Upper lobe of left lung (tissue), 6 donors: Measurements from ENCODE around the gene NINJ2. TPM values are rescaled to one million over a fixed set of nuclear protein-coding genes. Genes with fewer than 3 reads are reported as not detected.

Experiments used
- ATAC-seq, 2 donors: fragments of 200-7000 bp; cut with Tn5 transposase; one replicate each; pipeline ENCODE4 v1.9.1; 2022; ENCODE audit warnings: mild to moderate bottlenecking in 2 of 2, moderate library complexity in 2 of 2; ENCODE audit not compliant: low FRiP score in 2 of 2
- DNase-seq, 2 donors: peaks; one replicate each; pipeline ENCODE4 v3.0.0-alpha.2; 2019 to 2020
- H3K27ac ChIP-seq, 4 donors: fragments of 200-600 bp; sonication (generic); one replicate each; pipeline ENCODE4 v1.5.1; 2016 to 2019
- H3K27me3 ChIP-seq, 4 donors: fragments of 200-600 bp; sonication (generic); one replicate each; pipeline ENCODE4 v1.5.1; 2017 to 2019
- H3K36me3 ChIP-seq, 4 donors: fragments of 200-600 bp; sonication (generic); one replicate each; pipeline ENCODE4 v1.5.1; 2016 to 2019
- H3K4me1 ChIP-seq, 4 donors: fragments of 200-600 bp; sonication (generic); one replicate each; pipeline ENCODE4 v1.5.1; 2018 to 2019
- H3K4me3 ChIP-seq, 4 donors: fragments of 200-600 bp; sonication (generic); one replicate each; pipeline ENCODE4 v1.5.1; 2017 to 2019; ENCODE audit warnings: mild to moderate bottlenecking in 2 of 4, moderate library complexity in 1 of 4
- H3K9me3 ChIP-seq, 4 donors: fragments of 200-600 bp; sonication (generic); one replicate each; pipeline ENCODE4 v1.5.1; 2018 to 2019
- CTCF ChIP-seq, 6 experiments: fragments of 450-650 bp in 4 of 6; fragments of 200-600 bp in 2 of 6; sonication (generic) in 2 of 6; IDR thresholded peaks; one replicate each; pipeline ENCODE4 v1.5.1; 2016 to 2019; ENCODE audit warnings: antibody characterized with exemption in 6 of 6
- EP300 ChIP-seq, 4 donors: sonication (generic); formaldehyde crosslinking; IDR thresholded peaks; one replicate each; pipeline ENCODE4 v1.5.1; 2017; ENCODE audit warnings: antibody characterized with exemption in 4 of 4, control low read depth in 2 of 4
- POLR2A ChIP-seq, 4 donors: fragments of 450-650 bp; IDR thresholded peaks; one replicate each; pipeline ENCODE4 v1.5.1; 2016 to 2017; ENCODE audit warnings: antibody characterized with exemption in 4 of 4, mild to moderate bottlenecking in 2 of 4
- POLR2AphosphoS5 ChIP-seq, 2 donors: sonication (generic); formaldehyde crosslinking; IDR thresholded peaks; one replicate each; pipeline ENCODE4 v1.5.1; 2017; ENCODE audit warnings: antibody characterized with exemption in 2 of 2
- WGBS, 2 donors: methylation state at CpG; one replicate each; pipeline ENCODE4 v1.1.5; 2017 to 2018; 5-methylcytosine and 5-hydroxymethylcytosine counted together
- total RNA-seq, 6 donors: library from RNA; depleted of rRNA in 4 of 6; stranded (reverse); fragments of >200 nt in 4 of 6; gene quantifications; one replicate each; pipeline versions ENCODE4 v1.1.0 to v1.2.1, GENCODE V29; 2016 to 2021
- donor health status: DM: no; HTN: no; CAD: no; lungs with moderate emphysema.
- donor health status: DM: no; HTN: yes; CAD: no; lungs with severe emphysema.

Gene NINJ2
- total RNA-seq, 6 donors from 2014 or later = 15.6 to 73.3 (median 36.2) TPM

GRCh38 chr12:568486-568885 is 94.8 kb downstream of the NINJ2 start:
- Histone ChIP-seq H3K27ac (no peak overlapping the region), H3K4me1 (peaks cover 4 to 27% (median 21%) of the 10 kb centered on the region in 4 donors), H3K9me3 (no peaks in the 10 kb centered on the region), H3K4me3 (no peak overlapping the region), H3K36me3 (no peaks in the 10 kb centered on the region), H3K27me3 (no peaks in the 10 kb centered on the region)
- ATAC-seq (no peak), DNase-seq (no peak)
- no peak for TF ChIP-seq POLR2A (IDR thresholded peaks at IDR 0.05)
- TF ChIP-seq POLR2AphosphoS5 (IDR thresholded peaks at IDR 0.05) = no peak
- TF ChIP-seq CTCF (IDR thresholded peaks at IDR 0.05) = no peak
- WGBS, 2 donors = 79 to 83% methylated on average over 6 of the region's 6 CpGs

- no peaks in the 10 kb centered on the region for H3K9me3 ChIP-seq
- no peaks in the 10 kb centered on the region for H3K36me3 ChIP-seq
- no peak for ATAC-seq
- H3K27me3 ChIP-seq = no peaks in the 10 kb centered on the region
- H3K4me3 ChIP-seq = no peak overlapping the region
- H3K27ac ChIP-seq = no peak overlapping the region
- DNase-seq = no peak
- peaks cover 11 to 35% (median 26%) of the 10 kb centered on the region in 4 donors for H3K4me1 ChIP-seq
- TF ChIP-seq POLR2AphosphoS5 (IDR thresholded peaks at IDR 0.05) = no peak
- TF ChIP-seq EP300 (IDR thresholded peaks at IDR 0.05) = no peak
- TF ChIP-seq POLR2A (IDR thresholded peaks at IDR 0.05) = no peak
- TF ChIP-seq CTCF (IDR thresholded peaks at IDR 0.05) = no peak
- WGBS, 2 donors = 92 to 93% methylated on average over 13 to 21 of the region's 21 CpGs
These were observed 97.6 kb downstream of the NINJ2 start for GRCh38 chr12:565589-566105.

GRCh38 chr12:565161-565560 is 98.1 kb downstream of the NINJ2 start:
- no peak for ATAC-seq
- Histone ChIP-seq H3K27ac (no peak overlapping the region), H3K9me3 (no peaks in the 10 kb centered on the region), H3K36me3 (no peaks in the 10 kb centered on the region), H3K4me1 (peaks cover 9 to 31% (median 24%) of the 10 kb centered on the region in 4 donors), H3K27me3 (no peaks in the 10 kb centered on the region), H3K4me3 (no peak overlapping the region)
- no peak for DNase-seq
- 91 to 94% methylated on average over 8 of the region's 8 CpGs for WGBS, 2 donors
- TF ChIP-seq POLR2A (IDR thresholded peaks at IDR 0.05) = no peak
- no peak for TF ChIP-seq POLR2AphosphoS5 (IDR thresholded peaks at IDR 0.05)
- TF ChIP-seq EP300 (IDR thresholded peaks at IDR 0.05) = no peak
- no peak for TF ChIP-seq CTCF (IDR thresholded peaks at IDR 0.05)

GRCh38 chr12:563787-564298 is 99.4 kb downstream of the NINJ2 start:
- no peak for TF ChIP-seq POLR2AphosphoS5 (IDR thresholded peaks at IDR 0.05)
- no peak for TF ChIP-seq CTCF (IDR thresholded peaks at IDR 0.05)
- no peak for DNase-seq
- WGBS, 2 donors = 48 to 63% methylated on average over 7 of the region's 7 CpGs
- H3K4me1 ChIP-seq = peaks cover 7 to 21% (median 15%) of the 10 kb centered on the region in 4 donors
- no peaks in the 10 kb centered on the region for H3K9me3 ChIP-seq
- no peak for ATAC-seq
- no peaks in the 10 kb centered on the region for H3K36me3 ChIP-seq
- no peaks in the 10 kb centered on the region for H3K27me3 ChIP-seq
- no peak overlapping the region for H3K27ac ChIP-seq
- no peak overlapping the region for H3K4me3 ChIP-seq

- no peak for TF ChIP-seq CTCF (IDR thresholded peaks at IDR 0.05)
- TF ChIP-seq EP300 (IDR thresholded peaks at IDR 0.05) = no peak
- no peak for TF ChIP-seq POLR2A (IDR thresholded peaks at IDR 0.05)
- TF ChIP-seq POLR2AphosphoS5 (IDR thresholded peaks at IDR 0.05) = no peak
- H3K9me3 ChIP-seq = no peaks in the 10 kb centered on the region
- H3K4me3 ChIP-seq = peak overlapping the region in 1 of 4 donors; percentile 33
- ATAC-seq (no peak), DNase-seq (no peak)
- WGBS, 2 donors = 50 to 70% methylated on average over 8 of the region's 8 CpGs
- peaks cover 7 to 21% (median 15%) of the 10 kb centered on the region in 4 donors for H3K4me1 ChIP-seq
- no peaks in the 10 kb centered on the region for H3K36me3 ChIP-seq
- no peaks in the 10 kb centered on the region for H3K27me3 ChIP-seq
- H3K27ac ChIP-seq = peak overlapping the region in 3 of 4 donors; percentile 17 to 82 (median 53)
These were observed 99.9 kb downstream of the NINJ2 start for GRCh38 chr12:563250-563781.
